ENCODE data around the gene AGRN.
A peak's percentile ranks its signal among the peaks of the same experiment; 100 is the strongest.
"Not testable (repeated sequence)": the region's sequence is repeated elsewhere in the genome, so short reads cannot be mapped to it uniquely, and the experiment has no call there.

Gene AGRN

GRCh38 chr1:1088801-1089680, 69.1 kb downstream of the AGRN start:
- DNase-seq = no peak

- DNase-seq = no peak
Measured at GRCh38 chr1:1089731-1090423, 70.0 kb downstream of the AGRN start.

DNA sequence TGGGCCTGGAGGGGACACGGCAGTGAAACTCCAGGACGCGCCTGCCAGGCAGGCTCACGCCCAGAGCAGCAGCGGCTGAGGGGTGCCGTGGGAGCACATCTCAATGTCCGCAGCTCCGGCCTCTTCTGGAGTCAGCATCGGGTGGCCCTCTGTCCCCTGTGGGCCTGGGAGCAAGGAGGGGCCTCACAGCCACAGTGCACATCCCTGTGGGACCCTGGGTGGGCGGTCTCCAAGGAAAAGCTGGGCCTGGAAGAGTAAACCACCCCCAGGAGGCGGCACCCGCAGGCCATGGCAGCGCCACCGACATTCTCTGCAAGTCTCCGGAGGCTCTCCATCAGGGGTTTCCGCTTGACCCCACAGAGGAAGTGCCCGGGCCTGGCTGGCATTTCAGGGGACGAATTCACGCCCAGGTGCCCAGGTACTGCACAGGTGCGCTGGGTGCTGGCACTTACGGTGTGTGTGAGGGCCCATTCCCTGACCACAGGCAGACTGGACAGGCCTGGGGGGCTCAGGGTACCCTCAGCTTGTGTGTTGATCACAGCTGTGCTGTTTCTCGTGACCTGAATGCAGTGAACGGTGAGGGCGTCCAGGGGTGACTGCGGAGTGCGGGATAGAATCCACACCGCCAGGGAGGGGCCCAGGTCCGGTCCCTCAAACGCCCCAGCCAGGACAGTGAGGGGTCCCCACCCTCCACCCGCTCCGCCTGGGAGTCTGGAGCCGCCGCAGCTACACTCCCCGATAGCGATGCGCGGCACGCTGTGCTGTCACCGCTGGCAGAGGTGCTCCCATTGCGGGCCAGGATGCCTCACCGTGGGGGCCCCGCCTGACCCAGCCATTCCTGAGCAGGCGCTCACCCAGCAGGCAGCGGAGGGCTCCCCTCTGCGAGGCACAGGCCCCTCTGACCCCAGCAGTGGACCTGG, 70.8 kb downstream of the AGRN start:
- no peak for DNase-seq

DNA sequence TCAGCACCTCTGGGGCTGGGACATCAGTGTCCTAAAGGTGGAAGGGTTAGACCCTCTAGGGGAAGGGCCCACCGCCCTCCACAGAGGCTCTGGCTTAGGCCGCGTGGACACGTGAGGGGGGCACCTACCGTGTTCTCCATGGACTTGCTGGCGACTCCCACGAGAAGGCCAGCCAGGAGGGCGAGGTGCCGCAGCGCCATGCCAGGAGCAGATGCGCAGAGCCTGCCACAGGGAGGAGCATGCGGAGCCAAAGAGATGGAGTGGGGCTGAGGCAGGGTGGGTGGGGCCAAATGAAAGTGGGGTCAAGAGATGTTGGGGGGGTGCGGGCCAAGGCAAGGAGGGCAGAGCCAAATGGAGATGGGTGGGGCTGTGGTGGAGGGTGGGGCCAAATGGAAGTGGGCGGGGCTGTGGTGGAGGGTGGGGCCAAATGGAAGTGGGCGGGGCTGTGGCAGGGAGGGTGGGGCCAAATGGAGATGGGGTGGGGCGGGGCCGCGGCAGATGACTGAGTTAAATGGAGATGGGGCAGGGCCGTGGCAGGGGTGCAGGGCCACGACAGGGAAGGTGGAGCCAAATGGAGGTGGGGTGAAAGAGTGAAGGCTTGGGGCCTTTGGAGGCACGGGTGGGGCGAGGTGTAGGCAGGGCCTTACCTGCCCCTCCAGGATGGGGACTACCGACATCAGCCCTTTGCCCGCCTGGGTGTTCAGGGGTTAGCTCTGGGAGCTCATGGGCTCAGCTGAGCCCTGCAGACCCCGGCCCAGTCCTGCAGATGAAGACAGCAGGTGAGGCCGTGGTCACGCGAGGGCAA, 71.6 kb downstream of the AGRN start:
- DNase-seq = peak in 1 of 56 donors; percentile 41

- no peak for DNase-seq
Measured at GRCh38 chr1:1092149-1092855, 72.4 kb downstream of the AGRN start.

DNA sequence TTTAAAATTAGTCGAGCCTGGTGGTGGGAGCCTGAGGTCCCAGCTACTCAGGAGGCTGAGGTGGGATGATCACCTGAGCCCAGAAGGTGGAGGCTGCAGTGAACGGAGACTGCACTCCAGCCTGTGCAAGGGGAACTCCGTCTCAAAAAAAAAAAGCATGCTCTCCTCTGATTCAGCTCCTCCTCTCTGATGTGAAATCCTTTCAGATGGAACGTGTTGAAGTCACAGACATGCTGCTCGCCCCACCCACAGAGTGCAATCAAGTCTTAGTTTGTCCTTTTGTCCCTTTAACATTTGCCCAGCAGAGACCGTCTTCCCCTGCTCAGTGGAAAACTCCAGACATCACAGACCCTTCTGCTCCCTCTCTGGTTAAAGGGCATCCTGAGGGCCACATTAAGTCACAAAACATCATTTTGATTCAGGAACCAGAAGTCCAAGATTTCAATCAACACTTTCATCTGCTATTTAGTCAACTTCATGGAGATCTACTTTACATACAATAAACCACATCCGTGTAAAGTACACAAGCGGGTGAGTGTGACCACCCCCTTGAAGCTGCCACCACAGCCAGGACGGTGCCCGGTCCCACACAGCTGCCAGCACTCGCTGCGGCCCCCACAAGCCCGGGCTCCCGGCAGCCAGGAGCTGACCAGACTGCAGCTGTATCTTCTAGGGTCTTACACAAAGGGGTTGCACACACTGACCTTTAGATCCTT, 73.1 kb downstream of the AGRN start:
- DNase-seq = no peak

DNA sequence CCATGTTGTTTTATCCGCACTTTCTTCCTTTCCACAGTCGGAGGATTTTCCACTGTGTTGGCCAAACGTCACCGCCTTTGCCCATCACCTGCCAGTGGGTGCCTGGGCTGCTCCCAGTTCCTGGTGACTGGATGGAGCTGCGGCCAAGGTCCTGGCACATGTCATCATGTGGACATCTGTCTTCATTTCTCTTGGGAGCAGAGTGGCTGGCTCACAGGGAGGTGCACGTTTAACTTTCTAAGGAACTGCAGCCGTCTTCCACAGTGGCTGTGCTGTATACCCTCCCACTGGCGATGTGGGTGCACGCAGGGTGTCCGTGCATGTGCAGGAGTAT, 73.7 kb downstream of the AGRN start:
- no peak for DNase-seq

- DNase-seq = no peak
Measured at GRCh38 chr1:1094981-1095380, 75.1 kb downstream of the AGRN start.

DNA sequence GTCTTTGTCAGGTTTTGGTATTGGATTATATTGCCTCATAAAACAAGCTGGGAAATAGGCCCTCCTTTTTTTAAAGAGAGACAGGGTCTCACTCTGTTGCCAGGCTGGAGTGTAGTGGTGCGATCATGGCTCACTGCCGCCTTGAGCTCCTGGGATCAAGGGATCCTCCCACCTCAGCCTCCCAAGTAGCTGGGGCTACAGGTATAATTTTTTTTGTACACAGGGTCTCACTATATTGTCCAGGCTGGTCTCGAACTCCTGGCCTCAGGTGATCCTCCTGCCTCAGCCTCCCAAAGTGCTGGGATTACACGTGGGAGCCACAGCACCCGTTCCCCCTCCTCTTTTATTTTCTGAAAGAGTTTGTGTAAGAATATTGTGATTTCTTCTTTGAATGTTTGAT, 76.2 kb downstream of the AGRN start:
- not testable (repeated sequence) for DNase-seq

DNA sequence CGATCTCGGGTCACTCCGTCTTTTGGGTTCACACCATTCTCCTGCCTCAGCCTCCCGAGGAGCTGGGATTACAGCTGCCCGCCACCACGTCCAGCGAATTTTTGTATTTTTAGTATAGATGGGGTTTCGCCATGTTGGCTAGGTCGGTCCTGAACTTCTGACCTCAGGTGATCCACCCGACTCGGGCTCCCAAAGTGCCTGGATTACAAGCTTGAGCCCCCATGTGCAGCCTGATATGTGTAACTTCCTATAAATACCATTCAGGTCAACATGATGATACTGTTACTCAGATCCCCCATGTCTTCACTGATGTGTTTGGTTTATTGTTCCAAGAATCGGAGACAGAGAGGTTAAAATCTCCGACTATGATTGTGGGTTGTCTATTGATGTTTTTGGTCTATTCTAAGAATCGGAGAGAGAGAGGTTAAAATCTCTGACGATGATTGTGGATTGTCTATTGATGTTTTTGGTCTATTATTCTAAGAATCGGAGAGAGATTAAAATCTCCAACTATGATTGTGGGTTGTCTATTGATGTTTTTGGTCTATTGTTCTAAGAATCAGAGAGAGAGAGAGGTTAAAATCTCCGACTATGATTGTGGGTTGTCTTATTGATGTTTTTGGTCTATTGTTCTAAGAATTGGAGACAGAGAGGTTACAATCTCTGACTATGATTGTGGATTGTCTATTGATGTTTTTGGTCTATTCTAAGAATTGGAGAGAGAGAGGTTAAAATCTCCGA, 78.9 kb downstream of the AGRN start:
- DNase-seq = no peak

GRCh38 chr1:1099506-1100183, 79.7 kb downstream of the AGRN start:
- no peak for DNase-seq

DNA sequence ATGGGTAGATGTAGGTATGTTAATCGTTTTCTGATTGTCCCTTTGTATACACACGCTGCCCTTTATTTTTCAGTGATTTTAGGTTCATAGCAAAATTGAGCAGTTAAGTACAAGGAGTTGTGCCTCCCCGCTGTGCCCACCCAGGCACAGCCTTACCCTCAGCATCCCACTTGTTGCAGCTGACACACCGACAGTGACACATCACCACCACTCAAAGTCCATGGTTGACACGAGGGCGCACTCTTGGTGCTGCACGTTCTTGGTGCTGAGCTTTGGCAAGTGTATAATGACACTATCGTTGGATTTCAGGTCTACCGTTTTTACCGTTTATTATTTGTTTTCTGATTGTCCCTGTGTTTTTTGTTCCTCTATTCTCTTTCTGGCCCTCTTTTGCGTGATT, 80.4 kb downstream of the AGRN start:
- no peak for DNase-seq

DNA sequence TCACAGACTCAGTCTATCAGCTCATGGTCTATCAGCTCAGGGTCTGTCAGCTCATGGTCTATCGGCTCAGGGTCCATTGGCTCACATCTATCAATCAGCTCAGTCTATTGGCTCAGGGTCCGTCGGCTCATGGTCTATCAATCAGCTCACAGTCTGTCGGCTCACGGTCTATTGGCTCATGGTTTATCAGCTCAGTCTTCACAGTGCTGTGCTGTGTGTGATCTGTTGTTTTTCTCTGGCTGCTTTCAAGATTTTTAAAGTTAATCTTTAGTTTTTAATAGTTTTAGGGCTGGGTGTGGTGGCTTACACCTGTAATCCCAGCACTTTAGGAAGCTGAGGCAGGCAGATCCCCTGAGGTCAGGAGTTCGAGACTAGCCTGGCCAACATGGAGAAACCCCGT, 81.6 kb downstream of the AGRN start:
- DNase-seq = no peak

GRCh38 chr1:1104152-1104551, 84.2 kb downstream of the AGRN start:
- DNase-seq = not testable (repeated sequence)
